GM21723 (cell line): Measurements from ENCODE around the gene WNT5A.

Experiments used
- ATAC-seq: cut with Tn5 transposase; IDR thresholded peaks from one replicate; pipeline ENCODE4 v1.9.1; 2021; ENCODE audit warnings: mild to moderate bottlenecking, moderate library complexity; ENCODE audit not compliant: unreplicated experiment

WNT5A gene

DNA sequence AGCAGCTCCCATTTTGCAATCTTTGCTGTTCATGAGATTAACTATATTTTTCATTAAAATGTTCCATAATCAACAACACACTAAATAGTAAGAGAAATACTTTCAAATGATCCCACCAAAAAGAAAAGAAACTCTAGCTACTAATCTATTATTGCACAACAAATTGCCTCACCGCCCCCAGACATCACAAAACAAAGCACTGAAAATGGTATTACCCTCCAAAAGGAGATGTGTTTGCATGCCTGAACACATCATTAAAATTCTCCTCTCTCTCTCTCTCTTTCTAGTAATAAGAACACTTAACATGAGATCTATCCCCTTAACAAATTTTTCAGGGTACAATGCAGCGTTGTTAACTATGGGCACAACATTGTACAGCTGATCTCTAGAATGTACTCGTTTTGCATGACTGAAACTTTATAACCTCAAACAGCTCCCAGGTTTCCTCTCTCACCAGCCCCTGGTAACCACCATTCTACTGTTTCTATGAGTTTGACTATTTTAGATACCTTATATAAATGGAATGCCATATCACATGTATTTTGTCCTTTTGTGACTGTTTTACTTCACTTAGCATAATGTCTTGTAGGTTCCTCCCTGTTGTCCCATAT is 33.1 kb downstream of the WNT5A start:
- ATAC-seq: no peak

- ATAC-seq: no peak
Measured at GRCh38 chr3:55452886-55453285, 34.2 kb downstream of the WNT5A start.

GRCh38 chr3:55449527-55449926 is 37.6 kb downstream of the WNT5A start:
- no peak for ATAC-seq

GRCh38 chr3:55446850-55447249 is 40.3 kb downstream of the WNT5A start:
- no peak for ATAC-seq

GRCh38 chr3:55445551-55445950 is 41.6 kb downstream of the WNT5A start:
- no peak for ATAC-seq

DNA sequence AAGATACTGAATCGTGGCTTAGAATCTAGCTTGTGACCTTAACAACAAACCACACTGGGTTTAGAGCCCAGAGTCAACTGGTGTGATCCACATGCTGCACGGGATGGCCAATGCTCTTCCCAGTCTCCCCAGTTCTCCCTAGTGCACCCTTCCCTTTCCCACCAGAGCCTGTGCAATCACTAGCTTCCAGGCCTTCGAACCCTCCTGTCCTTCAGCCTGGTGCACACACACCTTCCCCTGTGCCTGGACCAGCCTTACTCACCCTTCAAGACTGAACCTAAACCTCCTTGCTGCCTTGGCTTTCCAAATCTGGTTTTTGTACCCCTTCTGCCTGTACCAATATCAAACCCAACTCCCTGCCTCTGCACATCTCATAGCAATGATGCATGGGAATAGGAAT is 43.8 kb downstream of the WNT5A start:
- ATAC-seq: no peak

DNA sequence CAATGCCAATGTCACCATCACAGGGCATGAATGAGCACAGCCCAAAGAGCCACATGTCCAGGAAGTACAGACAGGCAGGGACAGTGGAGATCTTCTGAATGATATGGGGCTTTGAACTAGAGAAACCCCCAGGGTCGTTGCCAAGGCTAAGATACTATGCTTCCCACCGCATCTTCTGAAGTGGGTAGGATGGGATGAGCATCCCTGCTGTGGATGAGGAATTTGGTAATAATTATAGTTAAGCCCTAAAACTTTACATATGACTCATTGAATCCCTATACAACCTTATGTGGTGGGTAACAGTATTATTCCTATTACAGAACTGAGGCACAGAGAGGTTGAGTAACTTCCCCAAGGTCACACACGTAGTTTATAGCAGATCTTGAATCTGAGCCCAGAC is 44.2 kb downstream of the WNT5A start:
- no peak for ATAC-seq

DNA sequence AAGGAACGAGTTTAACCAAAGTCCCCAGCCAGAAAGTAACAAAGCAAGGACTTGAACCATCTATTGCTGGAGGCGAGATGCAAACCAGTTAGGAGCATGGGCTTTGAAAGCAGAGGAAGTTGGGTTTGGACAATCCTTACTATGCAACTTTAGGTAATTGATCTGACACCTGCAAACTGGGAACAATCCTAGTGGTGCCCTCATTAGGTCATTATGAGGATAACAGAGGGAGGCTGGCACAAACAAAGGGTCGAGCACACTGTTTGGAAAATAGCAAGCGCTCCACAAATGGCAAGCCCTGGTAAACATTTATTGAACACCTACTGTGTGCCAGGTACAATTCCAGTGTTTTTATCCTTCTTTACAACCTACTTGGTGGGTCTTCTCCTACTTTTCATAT is 45.6 kb downstream of the WNT5A start:
- no peak for ATAC-seq

- ATAC-seq: no peak
Measured at GRCh38 chr3:55440104-55440708, 46.9 kb downstream of the WNT5A start.

DNA sequence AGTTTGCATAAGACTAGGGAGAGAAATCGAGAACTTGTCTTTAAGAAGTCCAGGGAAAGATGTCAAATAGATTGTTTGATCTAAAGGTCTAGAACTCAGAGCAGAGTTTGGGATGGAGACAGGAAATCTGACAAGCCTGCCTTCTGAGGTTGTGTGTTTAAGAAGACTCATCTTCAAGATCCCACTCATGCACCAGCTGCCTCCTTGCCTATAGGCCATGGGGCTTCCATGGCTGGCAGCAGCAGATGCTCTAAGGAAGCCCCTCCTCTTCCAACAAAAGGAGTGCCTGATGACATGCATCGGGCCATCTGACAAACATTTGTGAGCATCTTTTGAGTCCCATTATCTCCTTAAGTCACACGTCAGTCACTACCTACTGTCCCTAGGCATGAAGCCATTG is 47.4 kb downstream of the WNT5A start:
- ATAC-seq: no peak

- no peak for ATAC-seq
Measured at GRCh38 chr3:55436644-55437043, 50.5 kb downstream of the WNT5A start.

- no peak for ATAC-seq
Measured at GRCh38 chr3:55435491-55435890, 51.6 kb downstream of the WNT5A start.

GRCh38 chr3:55434789-55435188 is 52.3 kb downstream of the WNT5A start:
- no peak for ATAC-seq

GRCh38 chr3:55431041-55431440 is 56.1 kb downstream of the WNT5A start:
- ATAC-seq: no peak

DNA sequence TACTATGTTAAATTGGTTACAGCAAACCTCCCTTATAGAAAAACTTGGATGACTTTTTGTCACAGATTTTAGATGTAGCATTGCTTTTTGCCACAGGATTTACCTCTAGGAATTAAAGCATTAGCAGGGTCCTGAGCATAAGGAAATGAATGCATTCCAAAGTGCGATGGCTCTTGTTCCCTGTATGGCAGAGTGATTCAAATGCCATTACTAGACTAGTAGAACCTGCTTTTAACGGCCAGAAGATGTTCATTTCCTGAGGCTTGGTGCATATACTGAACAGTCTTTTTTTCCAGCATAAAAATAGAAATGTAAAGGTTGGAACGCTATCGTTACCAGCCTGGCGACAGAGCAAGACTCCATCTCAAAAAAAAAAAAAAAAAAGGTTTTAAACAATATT is 59.4 kb downstream of the WNT5A start:
- no peak for ATAC-seq

- ATAC-seq: no peak
Measured at GRCh38 chr3:55426486-55426885, 60.6 kb downstream of the WNT5A start.

- no peak for ATAC-seq
Measured at GRCh38 chr3:55423782-55424181, 63.3 kb downstream of the WNT5A start.

- ATAC-seq: no peak
Measured at GRCh38 chr3:55417211-55417610, 69.9 kb downstream of the WNT5A start.

GRCh38 chr3:55416331-55416821 is 70.7 kb downstream of the WNT5A start:
- no peak for ATAC-seq
